Common myeloid progenitor, CD34-positive (primary cell): ENCODE results near the gene ALG8.

ENCODE experiments used
- CTCF ChIA-PET: fragments of 350-600 bp; sonication (Branson Sonifier 250); formaldehyde crosslinking; loops from one replicate; lab custom pipeline; 2021; ENCODE audit warnings: antibody characterized with exemption; lab: Charles Lee
- POLR2A ChIA-PET: fragments of 350-600 bp; sonication (Branson Sonifier 250); formaldehyde crosslinking; loops from one replicate; lab custom pipeline; 2021; ENCODE audit warnings: antibody characterized with exemption; lab: Charles Lee
- DNase-seq, 3 donors: peaks; one replicate each; pipeline versions ENCODE4 v3.0.0 to v3.0.0-alpha.2; 2013
- H3K27ac ChIP-seq, 2 experiments: 1 replicate in 1 of 2; 2 replicates in 1 of 2; pipeline ENCODE4 v1.7.0; 2013; ENCODE audit warnings: inconsistent platforms in 2 of 2, low read length in 2 of 2, mild to moderate bottlenecking in 2 of 2, low read depth in 1 of 2, moderate library complexity in 1 of 2; ENCODE audit not compliant: severe bottlenecking in 2 of 2, insufficient read depth in 1 of 2, poor library complexity in 1 of 2
- H3K27me3 ChIP-seq, 5 experiments: replicated peaks in 2 of 5; 1 replicate in 3 of 5; 2 replicates in 2 of 5; pipeline versions ENCODE4 v1.6.1 to v1.7.0; 2013; ENCODE audit warnings: low read length in 4 of 5, mild to moderate bottlenecking in 2 of 5, moderate library complexity in 2 of 5, inconsistent platforms in 1 of 5; ENCODE audit not compliant: insufficient read depth in 5 of 5, control insufficient read depth in 4 of 5
- H3K36me3 ChIP-seq, 4 experiments: 1 replicate in 2 of 4; 2 replicates in 2 of 4; pipeline versions ENCODE4 v1.6.1 to v1.7.0; 2013; ENCODE audit warnings: low read length in 3 of 4, control low read depth in 1 of 4, mild to moderate bottlenecking in 1 of 4; ENCODE audit not compliant: control insufficient read depth in 4 of 4, insufficient read depth in 4 of 4
- H3K4me1 ChIP-seq, 4 experiments: 1 replicate in 3 of 4; 2 replicates in 1 of 4; pipeline versions ENCODE4 v1.6.1 to v1.7.1; 2013; ENCODE audit warnings: low read length in 3 of 4, mild to moderate bottlenecking in 3 of 4, control low read depth in 1 of 4, inconsistent platforms in 1 of 4, moderate library complexity in 1 of 4; ENCODE audit not compliant: control insufficient read depth in 4 of 4, insufficient read depth in 4 of 4; ENCODE audit errors: control extremely low read depth in 1 of 4
- H3K4me3 ChIP-seq, 7 experiments: 1 replicate in 4 of 7; 2 replicates in 3 of 7; pipeline versions ENCODE4 v1.5.1 to v1.7.0; 2013; ENCODE audit warnings: mild to moderate bottlenecking in 7 of 7, low read length in 6 of 7, moderate library complexity in 6 of 7, inconsistent platforms in 2 of 7, low read depth in 2 of 7, control low read depth in 1 of 7; ENCODE audit not compliant: insufficient read depth in 4 of 7, control insufficient read depth in 1 of 7; ENCODE audit errors: extremely low read depth in 1 of 7
- H3K9me3 ChIP-seq, 5 experiments: 1 replicate in 4 of 5; 2 replicates in 1 of 5; pipeline versions ENCODE4 v1.6.1 to v1.7.1; 2013; ENCODE audit warnings: low read length in 4 of 5, mild to moderate bottlenecking in 2 of 5, inconsistent platforms in 1 of 5, low read depth in 1 of 5, moderate library complexity in 1 of 5; ENCODE audit not compliant: control insufficient read depth in 4 of 5, insufficient read depth in 2 of 5; ENCODE audit errors: control extremely low read depth in 1 of 5
- WGBS: methylation state at CpG from one replicate; pipeline ENCODE4 v1.1.5; 2013; ENCODE audit not compliant: insufficient coverage; 5-methylcytosine and 5-hydroxymethylcytosine counted together

ALG8 gene

DNA sequence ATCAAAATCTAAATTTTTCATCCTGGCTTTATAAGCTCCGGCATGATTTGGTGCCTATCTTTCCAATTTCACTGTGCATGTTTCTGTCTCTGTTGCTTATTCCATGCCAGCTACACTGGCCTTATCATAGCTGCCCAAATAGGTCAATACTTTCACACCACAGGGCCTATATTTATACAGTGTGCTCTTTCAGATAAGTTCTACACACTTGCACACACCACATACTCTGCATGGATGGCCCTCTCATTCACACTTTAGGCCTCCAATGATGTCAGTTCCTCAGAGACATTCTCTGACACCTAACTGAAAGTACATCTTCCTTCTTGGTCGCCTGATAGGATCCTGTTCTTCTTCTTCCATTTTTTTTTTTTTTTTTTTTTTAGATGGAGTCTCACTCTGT is 7.0 kb downstream of the ALG8 start:
- no peaks in the 10 kb centered on the region for H3K27me3 ChIP-seq
- peaks cover 0 to 12% (median 5%) of the 10 kb centered on the region in 4 experiments for H3K36me3 ChIP-seq
- no peak for DNase-seq
- ChIA-PET CTCF (no interaction called here), POLR2A (no interaction called here)
- H3K9me3 ChIP-seq: no peaks in the 10 kb centered on the region
- 90% methylated on average over 2 of the region's 2 CpGs for WGBS
- H3K4me3 ChIP-seq: no peak overlapping the region
- H3K4me1 ChIP-seq: no peaks in the 10 kb centered on the region
- no peak overlapping the region for H3K27ac ChIP-seq

DNA sequence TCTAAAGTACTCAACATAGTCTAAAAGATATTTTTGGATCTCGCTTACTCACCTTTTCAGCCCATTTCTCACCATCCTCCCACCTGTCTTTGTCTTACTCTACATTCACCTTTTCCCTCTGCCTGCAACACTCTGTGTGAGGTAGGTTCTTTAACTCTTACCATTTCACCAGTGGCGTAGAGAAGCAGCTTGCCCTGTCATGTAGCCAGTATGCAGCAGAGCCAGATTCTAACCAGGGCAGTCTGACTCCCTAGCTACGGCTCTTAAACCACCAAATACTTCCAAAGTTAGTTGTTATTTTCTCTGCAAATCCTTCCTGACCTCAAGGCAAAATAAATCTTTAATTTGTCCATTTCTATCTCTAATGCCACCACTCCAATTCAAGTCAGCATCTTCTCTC is 7.5 kb downstream of the ALG8 start:
- Histone ChIP-seq H3K27me3 (no peaks in the 10 kb centered on the region), H3K36me3 (peaks cover 0 to 9% (median 5%) of the 10 kb centered on the region in 4 experiments), H3K27ac (no peak overlapping the region), H3K4me1 (no peaks in the 10 kb centered on the region), H3K9me3 (no peaks in the 10 kb centered on the region), H3K4me3 (no peak overlapping the region)
- ChIA-PET POLR2A (no interaction called here), CTCF (interaction anchor here (0.9 to 1.4 kb wide), 2 partner anchors 22 to 28 kb away, joined by 3 to 4 read pairs; no protein-coding TSS in a partner anchor)
- WGBS: 65% methylated on average over 2 of the region's 3 CpGs
- no peak for DNase-seq

DNA sequence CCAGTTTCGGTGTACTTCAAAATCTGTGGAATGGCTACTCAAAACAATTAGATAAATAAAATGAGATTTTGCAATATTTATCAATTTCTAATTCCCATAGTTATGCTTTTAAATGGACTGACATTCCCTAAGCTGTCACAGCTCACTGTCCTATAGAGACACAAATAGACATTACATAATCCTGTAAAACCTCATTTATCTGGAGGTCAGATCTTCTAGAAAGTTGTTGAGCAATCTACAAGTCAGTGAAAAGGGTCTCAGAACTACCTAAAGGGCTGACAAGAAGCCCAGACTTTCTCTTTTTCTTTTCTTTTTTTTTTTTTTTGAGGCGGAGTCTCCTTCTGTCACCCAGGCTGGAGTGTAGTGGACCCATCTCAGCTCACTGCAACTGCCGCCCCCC is 12.0 kb downstream of the ALG8 start:
- Histone ChIP-seq H3K9me3 (no peaks in the 10 kb centered on the region), H3K27me3 (no peaks in the 10 kb centered on the region), H3K4me1 (no peaks in the 10 kb centered on the region), H3K36me3 (peaks cover under 1 to 15% (median 8%) of the 10 kb centered on the region in 4 experiments), H3K4me3 (no peak overlapping the region), H3K27ac (no peak overlapping the region)
- POLR2A ChIA-PET: no interaction called here
- CTCF ChIA-PET: no interaction called here
- 100% methylated on average over 1 of the region's 3 CpGs for WGBS
- no peak for DNase-seq

DNA sequence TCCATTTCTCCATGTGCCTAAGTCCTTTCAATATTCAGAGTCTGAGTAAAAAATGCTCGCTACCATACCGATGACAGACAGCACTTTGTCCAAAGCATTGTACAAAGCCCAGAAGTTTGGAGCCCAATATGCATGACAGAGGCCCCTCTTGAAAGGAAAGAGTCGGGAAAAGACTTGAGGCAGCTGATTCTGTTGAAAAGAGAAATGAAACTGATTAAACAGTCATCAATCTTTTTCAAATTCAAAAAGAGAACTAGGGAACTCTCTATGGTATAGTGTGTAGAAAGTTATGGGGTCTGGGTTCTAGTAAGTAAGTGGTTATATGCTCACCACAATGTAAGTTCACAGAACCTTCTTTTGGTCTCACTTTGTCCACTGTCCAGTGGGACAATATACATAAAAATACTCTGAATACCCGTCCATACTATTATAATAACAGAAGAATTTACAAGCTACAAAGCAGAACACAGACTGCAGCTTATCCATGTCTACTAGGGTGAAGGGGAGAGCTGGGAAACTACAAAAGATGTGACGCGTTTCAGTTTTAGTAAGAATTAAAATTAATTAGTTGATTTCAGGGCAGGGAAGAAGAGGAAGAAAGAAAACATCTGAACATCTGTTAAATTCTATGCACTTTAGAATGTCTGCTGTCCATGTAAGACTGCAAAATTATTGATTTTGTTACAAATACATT is 26.7 kb downstream of the ALG8 start:
- Histone ChIP-seq H3K4me1 (no peaks in the 10 kb centered on the region), H3K27ac (no peak overlapping the region), H3K9me3 (no peaks in the 10 kb centered on the region), H3K36me3 (peaks cover 13 to 46% (median 35%) of the 10 kb centered on the region in 4 experiments), H3K27me3 (no peaks in the 10 kb centered on the region), H3K4me3 (no peak overlapping the region)
- 100% methylated on average over 4 of the region's 6 CpGs for WGBS
- CTCF ChIA-PET: no interaction called here
- no peak for DNase-seq
- POLR2A ChIA-PET: no interaction called here

DNA sequence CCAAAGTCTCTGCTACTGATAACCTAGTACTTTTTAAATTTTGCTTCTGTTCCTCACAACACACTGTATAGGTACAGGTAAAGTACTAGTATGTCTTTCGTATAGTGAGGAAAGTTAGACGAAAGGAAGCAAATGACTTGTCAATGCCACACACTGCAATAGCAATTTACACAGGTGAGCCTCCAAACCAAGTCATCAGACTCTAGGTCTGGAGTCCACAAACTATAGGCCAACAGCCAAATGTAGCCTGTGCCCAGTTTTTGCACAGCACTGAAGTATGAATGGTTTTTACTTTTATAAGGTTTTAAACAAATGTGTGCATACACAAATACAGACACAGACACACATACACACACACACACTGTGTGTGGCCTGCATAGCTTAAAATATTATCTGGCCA is 28.1 kb downstream of the ALG8 start:
- no peaks in the 10 kb centered on the region for H3K9me3 ChIP-seq
- ChIA-PET CTCF (interaction anchor here (1.0 kb wide), 1 partner anchor 16 kb away, joined by 3 read pairs; no protein-coding TSS in a partner anchor), POLR2A (interaction anchor here (0.6 kb wide), 1 partner anchor 58 kb away, joined by 6 read pairs; no protein-coding TSS in a partner anchor)

DNA sequence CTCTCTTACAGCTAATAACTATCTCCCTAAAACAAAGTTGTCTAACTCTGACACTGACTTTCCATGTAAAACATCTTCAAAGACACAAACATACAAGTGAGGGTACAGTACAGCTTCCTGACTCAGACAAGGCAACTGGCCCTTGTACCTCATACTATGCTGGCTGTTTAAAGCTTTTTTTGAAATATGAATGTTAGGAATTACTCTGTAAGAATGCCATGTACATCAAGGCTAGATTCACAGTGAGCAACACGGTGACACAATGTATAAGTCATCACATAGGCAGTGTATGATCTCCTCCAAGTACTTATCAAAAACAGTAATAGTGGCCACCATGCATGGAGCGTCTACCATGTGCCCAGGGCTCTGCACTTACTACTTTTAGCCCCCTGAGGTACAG is 28.6 kb downstream of the ALG8 start:
- no peak overlapping the region for H3K27ac ChIP-seq
- H3K36me3 ChIP-seq: peaks cover 13 to 51% (median 36%) of the 10 kb centered on the region in 4 experiments
- no peak overlapping the region for H3K4me3 ChIP-seq
- no peaks in the 10 kb centered on the region for H3K9me3 ChIP-seq
- no peak for DNase-seq
- H3K27me3 ChIP-seq: no peaks in the 10 kb centered on the region
- no peaks in the 10 kb centered on the region for H3K4me1 ChIP-seq
- POLR2A ChIA-PET: interaction anchor here (0.6 kb wide), 1 partner anchor 57 kb away, joined by 6 read pairs; no protein-coding TSS in a partner anchor
- 100% methylated on average over 1 of the region's 2 CpGs for WGBS
- CTCF ChIA-PET: interaction anchor here (0.7 to 2.0 kb wide), 3 partner anchors 9 to 16 kb away, joined by 3 to 5 read pairs (median 3); no protein-coding TSS in a partner anchor

More for the DNA sequence above, 28.1 kb downstream of the ALG8 start:
- Histone ChIP-seq H3K27ac (no peak overlapping the region), H3K4me3 (no peak overlapping the region), H3K36me3 (peaks cover 13 to 51% (median 35%) of the 10 kb centered on the region in 4 experiments), H3K4me1 (no peaks in the 10 kb centered on the region), H3K27me3 (no peaks in the 10 kb centered on the region)
- no peak for DNase-seq
- WGBS: no CpG with 5 or more reads among the region's 2 CpGs

DNA sequence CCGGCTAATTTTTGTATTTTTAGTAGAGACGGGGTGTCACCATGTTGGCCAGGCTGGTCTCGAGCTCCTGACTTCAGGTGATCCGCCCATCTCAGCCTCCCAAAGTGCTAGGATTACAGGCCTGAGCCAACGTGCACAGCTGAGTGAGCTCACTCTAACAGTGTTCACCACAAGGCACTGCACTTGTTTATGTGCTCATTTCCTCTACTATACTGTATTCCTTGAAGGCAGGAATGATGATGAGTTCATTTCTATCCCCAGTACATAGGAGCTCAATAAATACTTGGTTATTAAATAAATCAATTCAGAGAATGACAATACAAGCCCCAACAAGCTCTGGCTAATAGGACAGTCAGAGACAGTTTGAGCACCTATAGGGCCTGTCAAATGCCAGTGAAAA is 29.1 kb downstream of the ALG8 start:
- Histone ChIP-seq H3K4me1 (no peaks in the 10 kb centered on the region), H3K4me3 (no peak overlapping the region), H3K36me3 (peaks cover 13 to 51% (median 36%) of the 10 kb centered on the region in 4 experiments), H3K9me3 (no peaks in the 10 kb centered on the region), H3K27me3 (no peaks in the 10 kb centered on the region), H3K27ac (no peak overlapping the region)
- WGBS: 98% methylated on average over 5 of the region's 5 CpGs
- CTCF ChIA-PET: interaction anchor here (0.7 to 2.0 kb wide), 2 partner anchors 8 to 13 kb away, joined by 3 to 5 read pairs; no protein-coding TSS in a partner anchor
- POLR2A ChIA-PET: no interaction called here
- DNase-seq: no peak
